M059J (cell line): Measurements from ENCODE around the gene S100B. TPM values are rescaled to one million over a fixed set of nuclear protein-coding genes. Genes with fewer than 3 reads are reported as not detected.
"Not testable (repeated sequence)": the region's sequence is repeated elsewhere in the genome, so short reads cannot be mapped to it uniquely, and the experiment has no call there.

Experiments used
- DNase-seq: peaks from one replicate; pipeline ENCODE4 v3.0.0-alpha.2; 2012; ENCODE audit warnings: low read depth
- total RNA-seq: library from RNA; depleted of rRNA; stranded (reverse); fragments of >200 nt; shearing (Covaris generic); gene quantifications from 2 replicates; pipeline ENCODE4 v1.2.3, GENCODE V29; 2014

S100B gene
- total RNA-seq, 1 experiment from 2014 or later = not detected

GRCh38 chr21:46603228-46603627 lies 1.7 kb downstream of the S100B start:
- no peak for DNase-seq

- DNase-seq = no peak
These were observed 3.9 kb downstream of the S100B start for GRCh38 chr21:46600978-46601377.

GRCh38 chr21:46600305-46600704 lies 4.6 kb downstream of the S100B start:
- DNase-seq = no peak

- DNase-seq = peak; percentile 88
These were observed 6.0 kb downstream of the S100B start for GRCh38 chr21:46598581-46599572.

- DNase-seq = no peak
These were observed 7.0 kb downstream of the S100B start for GRCh38 chr21:46597896-46598343.

GRCh38 chr21:46597031-46597430 lies 7.9 kb downstream of the S100B start:
- no peak for DNase-seq

- no peak for DNase-seq
These were observed 8.7 kb downstream of the S100B start for GRCh38 chr21:46596201-46596600.

- no peak for DNase-seq
These were observed 10.6 kb downstream of the S100B start for GRCh38 chr21:46594276-46594675.

GRCh38 chr21:46585191-46585953 lies 19.5 kb downstream of the S100B start:
- DNase-seq = no peak

GRCh38 chr21:46581780-46582307 lies 23.0 kb downstream of the S100B start:
- DNase-seq = no peak

- DNase-seq = not testable (repeated sequence)
These were observed 25.5 kb downstream of the S100B start for GRCh38 chr21:46579394-46579793.

- not testable (repeated sequence) for DNase-seq
These were observed 27.1 kb downstream of the S100B start for GRCh38 chr21:46577786-46578185.

- DNase-seq = no peak
These were observed 32.0 kb downstream of the S100B start for GRCh38 chr21:46572850-46573249.

- DNase-seq = no peak
These were observed 34.3 kb downstream of the S100B start for GRCh38 chr21:46570631-46571030.

- no peak for DNase-seq
These were observed 34.8 kb downstream of the S100B start for GRCh38 chr21:46570119-46570518.

- no peak for DNase-seq
These were observed 35.8 kb downstream of the S100B start for GRCh38 chr21:46569081-46569480.

- no peak for DNase-seq
These were observed 36.3 kb downstream of the S100B start for GRCh38 chr21:46568562-46568961.

GRCh38 chr21:46567348-46567747 lies 37.5 kb downstream of the S100B start:
- DNase-seq = no peak

- DNase-seq = peak; percentile 9
These were observed 40.5 kb downstream of the S100B start for GRCh38 chr21:46564391-46564790.

GRCh38 chr21:46562964-46563607 lies 41.8 kb downstream of the S100B start:
- DNase-seq = peak; percentile 17

- DNase-seq = no peak
These were observed 42.4 kb downstream of the S100B start for GRCh38 chr21:46562472-46562871.
